ENCODE measurements around the gene GON7.

Gene GON7

GRCh38 chr14:93156693-93157369 is 50.0 kb downstream of the GON7 start:
- H3K4me3 ChIP-seq (ENCODE audit: low read length), result no peak overlapping the region
- H4K20me1 ChIP-seq (ENCODE audit: control insufficient read depth, insufficient read depth, low read depth, low read length), result no peaks in the 10 kb centered on the region
- H3K27me3 ChIP-seq (ENCODE audit: control insufficient read depth, low read length), result no peaks in the 10 kb centered on the region
- no peak for TF ChIP-seq EZH2phosphoT487 (IDR thresholded peaks at IDR 0.05; ENCODE audit: borderline replicate concordance, low read length)
- TF ChIP-seq CTCF (IDR thresholded peaks at IDR 0.05; ENCODE audit: low read depth, low read length, poor library complexity, severe bottlenecking), result no peak
- H3K79me2 ChIP-seq (ENCODE audit: control insufficient read depth, low read length), result no peaks in the 10 kb centered on the region
- no peaks in the 10 kb centered on the region for H3K9me3 ChIP-seq (ENCODE audit: control insufficient read depth, insufficient read depth, low read length)
- peaks cover 19% of the 10 kb centered on the region for H3K4me1 ChIP-seq (ENCODE audit: control insufficient read depth, low read length)
- no peak overlapping the region for H3K27ac ChIP-seq (ENCODE audit: low read depth, low read length)
- H3K9me2 ChIP-seq (replicated peaks; ENCODE audit: control insufficient read depth, low read length), result no peaks in the 10 kb centered on the region
- H3F3A ChIP-seq (ENCODE audit: control insufficient read depth, insufficient read depth), result no peaks in the 10 kb centered on the region
- no peaks in the 10 kb centered on the region for H3K36me3 ChIP-seq (ENCODE audit: control insufficient read depth, low read length)
- H3K4me2 ChIP-seq (ENCODE audit: low read length), result no peak overlapping the region

- no peaks in the 10 kb centered on the region for H3K36me3 ChIP-seq (ENCODE audit: control insufficient read depth, low read length)
- H3K4me1 ChIP-seq (ENCODE audit: control insufficient read depth, low read length), result peaks cover 8% of the 10 kb centered on the region
- H3K27me3 ChIP-seq (ENCODE audit: control insufficient read depth, low read length), result no peaks in the 10 kb centered on the region
- no peaks in the 10 kb centered on the region for H3F3A ChIP-seq (ENCODE audit: control insufficient read depth, insufficient read depth)
- H3K9me3 ChIP-seq (ENCODE audit: control insufficient read depth, insufficient read depth, low read length), result no peaks in the 10 kb centered on the region
- H3K27ac ChIP-seq (ENCODE audit: low read depth, low read length), result no peak overlapping the region
- no peaks in the 10 kb centered on the region for H3K9me2 ChIP-seq (replicated peaks; ENCODE audit: control insufficient read depth, low read length)
- H4K20me1 ChIP-seq (ENCODE audit: control insufficient read depth, insufficient read depth, low read depth, low read length), result no peaks in the 10 kb centered on the region
- no peaks in the 10 kb centered on the region for H3K79me2 ChIP-seq (ENCODE audit: control insufficient read depth, low read length)
- TF ChIP-seq EZH2phosphoT487 (IDR thresholded peaks at IDR 0.05; ENCODE audit: borderline replicate concordance, low read length) (no peak), CTCF (IDR thresholded peaks at IDR 0.05; ENCODE audit: low read depth, low read length, poor library complexity, severe bottlenecking) (no peak)
- H3K4me3 ChIP-seq (ENCODE audit: low read length), result no peak overlapping the region
- no peak overlapping the region for H3K4me2 ChIP-seq (ENCODE audit: low read length)
These were observed 51.2 kb downstream of the GON7 start for GRCh38 chr14:93155667-93156066.

GRCh38 chr14:93153121-93153520 is 53.7 kb downstream of the GON7 start:
- H3K79me2 ChIP-seq (ENCODE audit: control insufficient read depth, low read length), result no peaks in the 10 kb centered on the region
- no peaks in the 10 kb centered on the region for H3K9me2 ChIP-seq (replicated peaks; ENCODE audit: control insufficient read depth, low read length)
- H4K20me1 ChIP-seq (ENCODE audit: control insufficient read depth, insufficient read depth, low read depth, low read length), result no peaks in the 10 kb centered on the region
- H3K36me3 ChIP-seq (ENCODE audit: control insufficient read depth, low read length), result no peaks in the 10 kb centered on the region
- no peak overlapping the region for H3K4me2 ChIP-seq (ENCODE audit: low read length)
- no peaks in the 10 kb centered on the region for H3K4me1 ChIP-seq (ENCODE audit: control insufficient read depth, low read length)
- no peak for TF ChIP-seq CTCF (IDR thresholded peaks at IDR 0.05; ENCODE audit: low read depth, low read length, poor library complexity, severe bottlenecking)
- TF ChIP-seq EZH2phosphoT487 (IDR thresholded peaks at IDR 0.05; ENCODE audit: borderline replicate concordance, low read length), result no peak
- no peaks in the 10 kb centered on the region for H3K27me3 ChIP-seq (ENCODE audit: control insufficient read depth, low read length)
- no peaks in the 10 kb centered on the region for H3K9me3 ChIP-seq (ENCODE audit: control insufficient read depth, insufficient read depth, low read length)
- no peaks in the 10 kb centered on the region for H3F3A ChIP-seq (ENCODE audit: control insufficient read depth, insufficient read depth)
- H3K4me3 ChIP-seq (ENCODE audit: low read length), result no peak overlapping the region
- H3K27ac ChIP-seq (ENCODE audit: low read depth, low read length), result no peak overlapping the region

All from DOHH2 (cell line).